GM13976 (cell line): ENCODE measurements around the gene OTUD1.

Source experiments
- DNase-seq: peaks from one replicate; pipeline ENCODE4 v3.0.0; 2012; ENCODE audit warnings: low spot score
- CTCF ChIP-seq: IDR thresholded peaks from 2 replicates; pipeline ENCODE4 v1.5.1; 2012; ENCODE audit warnings: borderline replicate concordance, mild to moderate bottlenecking; ENCODE audit not compliant: insufficient read depth; ENCODE audit errors: extremely low read depth, missing control alignments, control extremely low read depth
- in situ Hi-C: fragments of 300-500 bp; cut with MboI; formaldehyde crosslinking; loops from one replicate; pipeline ENCODE4 v1.12.0; 2022; ENCODE audit warnings: low sequenced_read_pairs, mixed read lengths, inconsistent platforms; ENCODE audit not compliant: unreplicated experiment

OTUD1 gene

GRCh38 chr10:23408330-23408976 is 30.4 kb upstream of the OTUD1 start:
- no peak for TF ChIP-seq CTCF
- in situ Hi-C loops = no loop called here
- DNase-seq = no peak

- no peak for TF ChIP-seq CTCF
- DNase-seq = no peak
- in situ Hi-C loops = no loop called here
These were observed 26.7 kb upstream of the OTUD1 start for GRCh38 chr10:23412223-23412622.

GRCh38 chr10:23413629-23414089 is 25.2 kb upstream of the OTUD1 start:
- peak; percentile 42 for DNase-seq
- in situ Hi-C loops = no loop called here

GRCh38 chr10:23414658-23415057 is 24.2 kb upstream of the OTUD1 start:
- DNase-seq = no peak
- TF ChIP-seq CTCF = no peak
- in situ Hi-C loops = no loop called here

More at GRCh38 chr10:23413629-23414089, 25.2 kb upstream of the OTUD1 start:
- no peak for TF ChIP-seq CTCF

- DNase-seq = no peak
- in situ Hi-C loops = no loop called here
- TF ChIP-seq CTCF = no peak
These were observed 21.6 kb upstream of the OTUD1 start for GRCh38 chr10:23417254-23417653.

GRCh38 chr10:23418051-23418681 is 20.7 kb upstream of the OTUD1 start:
- no peak for DNase-seq
- in situ Hi-C loops = no loop called here

More at GRCh38 chr10:23418051-23418681, 20.7 kb upstream of the OTUD1 start:
- TF ChIP-seq CTCF = no peak
